DMS 273 (cell line): ENCODE measurements around the gene DXO.
"Not testable (repeated sequence)": the region's sequence is repeated elsewhere in the genome, so short reads cannot be mapped to it uniquely, and the experiment has no call there.

Experiments used
- DNase-seq: peaks from one replicate; lab custom pipeline; 2025; ENCODE audit not compliant: unreplicated experiment; lab: John Stamatoyannopoulos, UW

Gene DXO

GRCh38 chr6:31980195-31980876 lies 8.4 kb upstream of the DXO start:
- DNase-seq, result not testable (repeated sequence)

- DNase-seq, result no peak
Measured at GRCh38 chr6:31979238-31979898, 7.4 kb upstream of the DXO start.

- DNase-seq, result no peak
Measured at GRCh38 chr6:31978831-31979230, 6.9 kb upstream of the DXO start.

- DNase-seq, result no peak
Measured at GRCh38 chr6:31977816-31978431, 6.0 kb upstream of the DXO start.

- DNase-seq, result not testable (repeated sequence)
Measured at GRCh38 chr6:31976065-31976464, 4.1 kb upstream of the DXO start.

GRCh38 chr6:31972709-31973350 lies 892 bp upstream of the DXO start:
- no peak for DNase-seq

GRCh38 chr6:31971279-31971992 lies 502 bp downstream of the DXO start:
- no peak for DNase-seq

GRCh38 chr6:31970604-31971271 lies 1.2 kb downstream of the DXO start:
- DNase-seq, result peak; percentile 75

- no peak for DNase-seq
Measured at GRCh38 chr6:31969712-31970603, 2.0 kb downstream of the DXO start.

- no peak for DNase-seq
Measured at GRCh38 chr6:31968791-31969711, 2.9 kb downstream of the DXO start.

GRCh38 chr6:31968326-31968725 lies 3.6 kb downstream of the DXO start:
- DNase-seq, result no peak

GRCh38 chr6:31967926-31968320 lies 4.0 kb downstream of the DXO start:
- no peak for DNase-seq

GRCh38 chr6:31966997-31967925 lies 4.7 kb downstream of the DXO start:
- DNase-seq, result no peak

- DNase-seq, result no peak
Measured at GRCh38 chr6:31966506-31966905, 5.4 kb downstream of the DXO start.

GRCh38 chr6:31965700-31966099 lies 6.2 kb downstream of the DXO start:
- no peak for DNase-seq

GRCh38 chr6:31963921-31964320 lies 8.0 kb downstream of the DXO start:
- no peak for DNase-seq

- no peak for DNase-seq
Measured at GRCh38 chr6:31961616-31962015, 10.3 kb downstream of the DXO start.
